H1 (cell line): ENCODE results near the gene FRK. TPM values are rescaled to one million over a fixed set of nuclear protein-coding genes. Genes with fewer than 3 reads are reported as not detected.

ENCODE experiments used
- CTCF ChIA-PET: fragments of 300-600 bp; sonication (Branson Sonifier 250); formaldehyde crosslinking; loops from one replicate; lab custom pipeline; 2021; ENCODE audit not compliant: partially characterized antibody; lab: Charles Lee
- POLR2A ChIA-PET: fragments of 300-600 bp; sonication (Branson Sonifier 250); formaldehyde crosslinking; loops from one replicate; lab custom pipeline; 2021; ENCODE audit warnings: inconsistent platforms; ENCODE audit not compliant: partially characterized antibody; lab: Charles Lee
- DNase-seq, 2 experiments: peaks; one replicate each; pipeline versions ENCODE4 v3.0.0 to v3.0.0-alpha.2; 2010 to 2022; ENCODE audit warnings: low spot score in 2 of 2, low read depth in 1 of 2, mixed read lengths in 1 of 2
- FAIRE-seq: peaks from 2 replicates; lab custom pipeline; 2011; peaks lifted over from hg19 to GRCh38; lab: Jason Lieb, UNC
- H2AFZ ChIP-seq: 2 replicates; pipeline ENCODE4 v1.8.1; 2012; ENCODE audit warnings: low read length, inconsistent platforms
- H2AK5ac ChIP-seq: 2 replicates; pipeline ENCODE4 v1.6.1; 2013; ENCODE audit warnings: low read depth, low read length
- H2BK120ac ChIP-seq: replicated peaks from 2 replicates; pipeline ENCODE3; 2013; ENCODE audit warnings: low read depth, low read length, inconsistent platforms
- H2BK12ac ChIP-seq: 2 replicates; pipeline ENCODE4 v1.6.1; 2013; ENCODE audit warnings: low read depth, low read length
- H2BK15ac ChIP-seq: 2 replicates; pipeline ENCODE4 v1.6.1; 2013; ENCODE audit warnings: low read length
- H2BK20ac ChIP-seq: 2 replicates; pipeline ENCODE4 v1.6.1; 2013; ENCODE audit warnings: low read length
- H2BK5ac ChIP-seq: 2 replicates; pipeline ENCODE4 v1.6.1; 2013; ENCODE audit warnings: low read depth, low read length
- H3K14ac ChIP-seq: 2 replicates; pipeline ENCODE4 v1.6.1; 2013; ENCODE audit warnings: inconsistent platforms; ENCODE audit not compliant: insufficient read length
- H3K18ac ChIP-seq: 2 replicates; pipeline ENCODE4 v1.6.1; 2013; ENCODE audit warnings: low read length; ENCODE audit errors: extremely low read depth
- H3K23ac ChIP-seq: 2 replicates; pipeline ENCODE4 v1.6.1; 2013; ENCODE audit warnings: inconsistent platforms; ENCODE audit not compliant: insufficient read length
- H3K23me2 ChIP-seq: 2 replicates; pipeline ENCODE4 v1.6.1; 2013; ENCODE audit warnings: low read depth, low read length
- H3K27ac ChIP-seq: 2 replicates; pipeline ENCODE4 v1.6.1; 2011; ENCODE audit warnings: low read depth, low read length, inconsistent platforms
- H3K27me3 ChIP-seq, 4 experiments: replicated peaks in 1 of 4; 1 replicate in 1 of 4; 2 replicates in 3 of 4; pipeline versions ENCODE4 v1.6.1 to v1.8.1; 2011 to 2013; ENCODE audit warnings: low read length in 3 of 4, mild to moderate bottlenecking in 3 of 4, inconsistent platforms in 2 of 4, mixed read lengths in 2 of 4, moderate library complexity in 1 of 4; ENCODE audit not compliant: control insufficient read depth in 3 of 4, insufficient read depth in 3 of 4; ENCODE audit errors: extremely low read depth in 1 of 4
- H3K36me3 ChIP-seq, 4 experiments: 2 replicates each; pipeline versions ENCODE4 v1.6.1 to v1.8.1; 2011 to 2013; ENCODE audit warnings: mild to moderate bottlenecking in 4 of 4, low read length in 3 of 4, moderate library complexity in 2 of 4, control low read depth in 1 of 4, inconsistent platforms in 1 of 4; ENCODE audit not compliant: insufficient read depth in 4 of 4, control insufficient read depth in 2 of 4
- H3K4ac ChIP-seq: replicated peaks from 2 replicates; pipeline ENCODE3; 2013; ENCODE audit warnings: low read length, low read depth, mixed read lengths, inconsistent platforms; ENCODE audit not compliant: insufficient read length
- H3K4me1 ChIP-seq, 4 experiments: replicated peaks in 1 of 4; 1 replicate in 1 of 4; 2 replicates in 3 of 4; pipeline versions ENCODE4 v1.6.1 to v1.8.1; 2011 to 2013; ENCODE audit warnings: low read length in 3 of 4, inconsistent platforms in 2 of 4, mixed read lengths in 1 of 4; ENCODE audit not compliant: insufficient read depth in 4 of 4, control insufficient read depth in 3 of 4
- H3K4me2 ChIP-seq, 2 experiments: 2 replicates each; pipeline versions ENCODE4 v1.6.1 to v1.8.1; 2011 to 2013; ENCODE audit warnings: low read depth in 2 of 2, low read length in 2 of 2, control low read depth in 1 of 2, inconsistent platforms in 1 of 2, mild to moderate bottlenecking in 1 of 2; ENCODE audit not compliant: insufficient read depth in 1 of 2
- H3K4me3 ChIP-seq, 4 experiments: fragments of 200-600, 300-600 bp in 1 of 4; sonication (generic), shearing (Covaris generic), sonication (Bioruptor Twin) in 1 of 4; 2 replicates each; pipeline versions ENCODE4 v1.5.1 to v1.8.1; 2011 to 2016; ENCODE audit warnings: low read length in 4 of 4, low read depth in 3 of 4, control low read depth in 2 of 4, inconsistent platforms in 2 of 4, mild to moderate bottlenecking in 2 of 4, mixed read lengths in 1 of 4, moderate library complexity in 1 of 4; ENCODE audit not compliant: insufficient read depth in 2 of 4; ENCODE audit errors: extremely low read depth in 1 of 4
- H3K56ac ChIP-seq: replicated peaks from 2 replicates; pipeline ENCODE3; 2013; ENCODE audit warnings: low read depth, mild to moderate bottlenecking, mixed read lengths, low read length, inconsistent platforms; ENCODE audit not compliant: insufficient read length
- H3K79me1 ChIP-seq: 2 replicates; pipeline ENCODE4 v1.6.1; 2013; ENCODE audit warnings: low read depth, low read length, control low read depth
- H3K79me2 ChIP-seq, 2 experiments: 2 replicates each; pipeline versions ENCODE4 v1.6.1 to v1.8.1; 2012 to 2013; ENCODE audit warnings: low read length in 2 of 2, mild to moderate bottlenecking in 2 of 2, inconsistent platforms in 1 of 2; ENCODE audit not compliant: insufficient read depth in 2 of 2, control insufficient read depth in 1 of 2
- H3K9ac ChIP-seq, 4 experiments: replicated peaks in 1 of 4; 1 replicate in 1 of 4; 2 replicates in 3 of 4; pipeline versions ENCODE4 v1.6.1 to v1.8.1; 2011 to 2013; ENCODE audit warnings: low read depth in 3 of 4, low read length in 3 of 4, control low read depth in 2 of 4, mild to moderate bottlenecking in 2 of 4, moderate library complexity in 2 of 4, inconsistent platforms in 1 of 4; ENCODE audit errors: extremely low read depth in 1 of 4
- H3K9me3 ChIP-seq, 2 experiments: 2 replicates each; pipeline versions ENCODE4 v1.6.1 to v1.8.1; 2012 to 2013; ENCODE audit warnings: mild to moderate bottlenecking in 2 of 2, moderate library complexity in 2 of 2, control low read depth in 1 of 2, inconsistent platforms in 1 of 2, low read depth in 1 of 2, low read length in 1 of 2, mixed read lengths in 1 of 2; ENCODE audit not compliant: insufficient read depth in 2 of 2
- H4K20me1 ChIP-seq, 2 experiments: replicated peaks in 1 of 2; 2 replicates each; pipeline versions ENCODE3 to v1.8.1; 2011 to 2013; ENCODE audit warnings: inconsistent platforms in 2 of 2, low read length in 2 of 2, mild to moderate bottlenecking in 1 of 2; ENCODE audit not compliant: insufficient read depth in 2 of 2, control insufficient read depth in 1 of 2
- H4K5ac ChIP-seq: 2 replicates; pipeline ENCODE4 v1.6.1; 2013; ENCODE audit warnings: low read length, low read depth, mixed read lengths, inconsistent platforms; ENCODE audit not compliant: insufficient read length
- H4K8ac ChIP-seq: 2 replicates; pipeline ENCODE4 v1.8.0; 2013; ENCODE audit warnings: mild to moderate bottlenecking, moderate library complexity, low read length, inconsistent platforms; ENCODE audit not compliant: insufficient read depth; ENCODE audit errors: extremely low read depth
- H4K91ac ChIP-seq: replicated peaks from 2 replicates; pipeline ENCODE3; 2013; ENCODE audit warnings: low read length, mixed read lengths, inconsistent platforms; ENCODE audit not compliant: insufficient read length
- BCL11A ChIP-seq, 2 experiments: IDR thresholded peaks; one replicate each; pipeline ENCODE4 v1.6.1; 2011; ENCODE audit warnings: low read depth in 2 of 2, low read length in 2 of 2, mild to moderate bottlenecking in 2 of 2
- CREB1 ChIP-seq: IDR thresholded peaks from 2 replicates; pipeline ENCODE4 v1.6.1; 2012; ENCODE audit warnings: inconsistent platforms
- E2F6 ChIP-seq: IDR thresholded peaks from 2 replicates; pipeline ENCODE4 v1.6.1; 2012; ENCODE audit warnings: inconsistent platforms
- KDM4A ChIP-seq: IDR thresholded peaks from one replicate; pipeline ENCODE4 v1.7.1; 2012; ENCODE audit warnings: low read depth, mild to moderate bottlenecking, moderate library complexity, low read length, inconsistent platforms; ENCODE audit not compliant: severe bottlenecking
- POLR2AphosphoS5 ChIP-seq: IDR thresholded peaks from 2 replicates; pipeline ENCODE4 v1.6.1; 2011; ENCODE audit warnings: low read depth, low read length
- RAD21 ChIP-seq, 2 experiments: IDR thresholded peaks in 1 of 2; conservative IDR thresholded peaks in 1 of 2; 2 replicates each; pipeline ENCODE4 v1.6.1; 2011; ENCODE audit warnings: low read depth in 2 of 2, low read length in 2 of 2, improper control_type of control experiment in 1 of 2, inconsistent platforms in 1 of 2, mild to moderate bottlenecking in 1 of 2, moderate library complexity in 1 of 2
- RFX5 ChIP-seq: IDR thresholded peaks from 2 replicates; pipeline ENCODE4 v1.6.1; 2011; ENCODE audit warnings: low read depth, low read length, improper control_type of control experiment, borderline replicate concordance
- TAF1 ChIP-seq: IDR thresholded peaks from 2 replicates; pipeline ENCODE4 v1.6.1; 2011; ENCODE audit warnings: mild to moderate bottlenecking, low read depth, low read length
- TEAD4 ChIP-seq: IDR thresholded peaks from 2 replicates; pipeline ENCODE4 v1.6.1; 2012; ENCODE audit warnings: low read depth, low read length, inconsistent platforms, mixed read lengths
- WGBS, 2 experiments: shearing (Covaris generic) in 1 of 2; methylation state at CpG; one replicate each; pipeline versions ENCODE4 v1.1.6 to v1.1.7; 2013 to 2015; ENCODE audit warnings: low lambda C conversion rate in 2 of 2, mixed read lengths in 2 of 2, inconsistent platforms in 1 of 2, low coverage in 1 of 2, missing lambda C conversion rate in 1 of 2; ENCODE audit not compliant: insufficient replicate concordance in 2 of 2, insufficient coverage in 1 of 2, insufficient read length in 1 of 2; ENCODE audit errors: extremely low coverage in 1 of 2, missing lambda C conversion rate in 1 of 2; 5-methylcytosine and 5-hydroxymethylcytosine counted together
- polyA plus RNA-seq, 7 experiments: library from polyadenylated mRNA; depleted of rRNA in 3 of 7; stranded (reverse) in 5 of 7; unstranded in 2 of 7; fragments of >200 nt in 5 of 7; fragments of 200-250 nt in 2 of 7; gene quantifications; 1 replicate in 5 of 7; 2 replicates in 1 of 7; 4 replicates in 1 of 7; pipeline versions ENCODE4 v1.2.1 to v1.2.3, GENCODE V29; 2011 to 2013; ENCODE audit warnings: missing spikeins in 2 of 7, mixed read lengths in 2 of 7
- total RNA-seq: library from RNA; stranded (reverse); fragmentation: NEBNext Ultra II Directional; extraction: Animal tissue kit (Norgen Biotek cat#: 25700); gene quantifications from 2 replicates; pipeline ENCODE4 v1.2.1, GENCODE V29; 2021

The FRK gene
- total and polyA plus RNA-seq, 2 of the 8 experiments (the other 6 are each of a cell fraction or from before 2014, with no cell fraction given) = 0.11 to 0.24 TPM

DNA sequence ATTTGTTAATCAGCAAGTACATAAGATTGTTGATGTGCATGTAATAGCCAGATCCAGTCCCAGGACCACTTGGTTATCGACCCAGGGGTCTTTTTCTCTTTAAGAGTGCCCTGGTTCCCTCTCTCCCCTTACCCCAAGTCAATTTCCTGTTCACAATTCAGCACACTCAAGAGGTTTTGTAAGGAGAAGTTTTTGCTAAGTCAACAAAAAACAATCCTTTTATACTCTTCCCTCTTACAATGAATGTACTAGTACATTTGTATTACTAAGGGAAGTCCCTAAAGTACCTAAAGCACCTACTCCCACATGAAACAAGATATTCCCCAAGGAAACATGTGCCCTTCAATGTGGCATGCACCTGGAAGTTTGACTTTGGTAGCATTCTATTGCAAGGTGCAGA, 38.3 kb upstream of the FRK start:
- WGBS, 2 experiments = 89% methylated on average over 1 of the region's 1 CpG; no CpG with 5 or more reads in 1 of the 2 experiments
- CTCF ChIA-PET = interaction anchor here (1.2 to 1.8 kb wide), 2 partner anchors 12 to 14 kb away, joined by 3 to 7 read pairs; no protein-coding TSS in a partner anchor
- TF ChIP-seq CREB1 (no peak), RFX5 (no peak), TAF1 (no peak), E2F6 (no peak), KDM4A (no peak), TEAD4 (no peak), RAD21 (IDR thresholded peaks at IDR 0.05 in 1 of 2, conservative IDR thresholded peaks at IDR 0.05 in 1 of 2; ENCODE audit: low read depth in 2 of 2, low read length in 2 of 2) (no peak), BCL11A (IDR thresholded peaks at IDR 0.05; ENCODE audit: low read depth in 2 of 2, low read length in 2 of 2) (no peak), POLR2AphosphoS5 (no peak)

More for the DNA sequence above, 38.3 kb upstream of the FRK start:
- Histone ChIP-seq H4K8ac (no peak overlapping the region), H2AFZ (no peak overlapping the region), H4K5ac (no peak overlapping the region), H3K79me1 (no peaks in the 10 kb centered on the region; the same call in 1 of the 2 replicates), H3K9ac (no peak overlapping the region), H2BK5ac (no peak overlapping the region), H2AK5ac (no peak overlapping the region), H2BK120ac (no peak overlapping the region), H3K27me3 (no peaks in the 10 kb centered on the region), H4K91ac (no peak overlapping the region), H3K4me3 (no peak overlapping the region), H3K27ac (no peak overlapping the region), H3K18ac (no peak overlapping the region), H3K36me3 (peaks cover 0 to 7% (median 0%) of the 10 kb centered on the region in 4 experiments; a peak in 3 of 8 replicates), H3K4me1 (peaks cover 0 to 16% (median 2%) of the 10 kb centered on the region in 4 experiments; a peak in 4 of 7 replicates), H4K20me1 (no peaks in the 10 kb centered on the region), H3K56ac (no peak overlapping the region), H3K14ac (no peak overlapping the region), H3K79me2 (peaks cover 0 to 29% of the 10 kb centered on the region in 2 experiments; a peak in 2 of 4 replicates), H2BK12ac (no peak overlapping the region), H2BK15ac (no peak overlapping the region), H3K4ac (no peak overlapping the region), H3K9me3 (peaks cover 13 to 16% of the 10 kb centered on the region in 2 experiments; a peak in 3 of 4 replicates), H2BK20ac (no peak overlapping the region), H3K23ac (no peak overlapping the region), H3K4me2 (no peak overlapping the region), H3K23me2 (peaks cover 5% of the 10 kb centered on the region)
- DNase-seq = no peak
- POLR2A ChIA-PET = interaction anchor here (0.7 kb wide), 1 partner anchor 90 kb away, joined by 3 read pairs; no protein-coding TSS in a partner anchor
- FAIRE-seq = no peak
